ENCODE data around the gene GPR158.

- TF ChIP-seq CTCF (conservative IDR thresholded peaks at IDR 0.05 in 1 of 2, IDR thresholded peaks at IDR 0.05 in 1 of 2; ENCODE audit: low read depth in 1 of 2, low read length in 2 of 2) (no peak), EZH2 (IDR thresholded peaks at IDR 0.05; ENCODE audit: low read length, missing control alignments) (no peak)
Observed at GRCh38 chr10:25308278-25308677, 133.5 kb downstream of the GPR158 start.

Data from fibroblast of lung (primary cell).